Activated T-cell treated with anti-CD3 and anti-CD28 coated beads for 48 hours (primary cell): ENCODE data around the gene HOXB5.

Experiments
- DNase-seq: peaks from one replicate; pipeline ENCODE4 v3.0.0-alpha.2; 2020; ENCODE audit warnings: low read depth

The HOXB5 gene

GRCh38 chr17:48593126-48593829, at the start of gene HOXB5:
HOXB5 (minus strand) TSS chr17:48593779; CDS start chr17:48593682, 97 bp downstream.
- DNase-seq, result no peak

GRCh38 chr17:48642843-48643696, 49.5 kb upstream of the HOXB5 start:
- no peak for DNase-seq

GRCh38 chr17:48642059-48642842, 48.7 kb upstream of the HOXB5 start:
- no peak for DNase-seq

- DNase-seq, result no peak
Observed at GRCh38 chr17:48641541-48642058, 48.0 kb upstream of the HOXB5 start.

GRCh38 chr17:48640858-48641180, 47.2 kb upstream of the HOXB5 start:
- no peak for DNase-seq

GRCh38 chr17:48639982-48640857, 46.6 kb upstream of the HOXB5 start:
- DNase-seq, result no peak

GRCh38 chr17:48639136-48639535, 45.6 kb upstream of the HOXB5 start:
- DNase-seq, result no peak

GRCh38 chr17:48637323-48638260, 44.0 kb upstream of the HOXB5 start:
- DNase-seq, result no peak

- DNase-seq, result peak; percentile 82
Observed at GRCh38 chr17:48636177-48637018, 42.8 kb upstream of the HOXB5 start.

GRCh38 chr17:48634493-48635208, 41.1 kb upstream of the HOXB5 start:
- no peak for DNase-seq

GRCh38 chr17:48633266-48633677, 39.7 kb upstream of the HOXB5 start:
- no peak for DNase-seq

- DNase-seq, result no peak
Observed at GRCh38 chr17:48632579-48633265, 39.1 kb upstream of the HOXB5 start.

GRCh38 chr17:48631693-48632578, 38.4 kb upstream of the HOXB5 start:
- no peak for DNase-seq

- no peak for DNase-seq
Observed at GRCh38 chr17:48630925-48631692, 37.5 kb upstream of the HOXB5 start.

- DNase-seq, result no peak
Observed at GRCh38 chr17:48630009-48630924, 36.7 kb upstream of the HOXB5 start.
